Measurements from ENCODE around the gene PPP1R2C. TPM values are rescaled to one million over a fixed set of nuclear protein-coding genes. Genes with fewer than 3 reads are reported as not detected.

PPP1R2C gene
- total RNA-seq, 4 donors from 2014 or later: not detected

GRCh38 chrX:42818151-42818921 is 40.4 kb upstream of the PPP1R2C start:
- Histone ChIP-seq H3K4me1 (no peaks in the 10 kb centered on the region), H3K36me3 (no peaks in the 10 kb centered on the region), H3K4me3 (no peak overlapping the region), H3K27me3 (no peaks in the 10 kb centered on the region), H3K27ac (no peak overlapping the region), H3K9me3 (peaks cover 0 to 9% (median 0%) of the 10 kb centered on the region in 4 donors)
- TF ChIP-seq POLR2A (IDR thresholded peaks at IDR 0.05) (no peak), EP300 (IDR thresholded peaks at IDR 0.05) (no peak)
- TF ChIP-seq, protein P1, sequence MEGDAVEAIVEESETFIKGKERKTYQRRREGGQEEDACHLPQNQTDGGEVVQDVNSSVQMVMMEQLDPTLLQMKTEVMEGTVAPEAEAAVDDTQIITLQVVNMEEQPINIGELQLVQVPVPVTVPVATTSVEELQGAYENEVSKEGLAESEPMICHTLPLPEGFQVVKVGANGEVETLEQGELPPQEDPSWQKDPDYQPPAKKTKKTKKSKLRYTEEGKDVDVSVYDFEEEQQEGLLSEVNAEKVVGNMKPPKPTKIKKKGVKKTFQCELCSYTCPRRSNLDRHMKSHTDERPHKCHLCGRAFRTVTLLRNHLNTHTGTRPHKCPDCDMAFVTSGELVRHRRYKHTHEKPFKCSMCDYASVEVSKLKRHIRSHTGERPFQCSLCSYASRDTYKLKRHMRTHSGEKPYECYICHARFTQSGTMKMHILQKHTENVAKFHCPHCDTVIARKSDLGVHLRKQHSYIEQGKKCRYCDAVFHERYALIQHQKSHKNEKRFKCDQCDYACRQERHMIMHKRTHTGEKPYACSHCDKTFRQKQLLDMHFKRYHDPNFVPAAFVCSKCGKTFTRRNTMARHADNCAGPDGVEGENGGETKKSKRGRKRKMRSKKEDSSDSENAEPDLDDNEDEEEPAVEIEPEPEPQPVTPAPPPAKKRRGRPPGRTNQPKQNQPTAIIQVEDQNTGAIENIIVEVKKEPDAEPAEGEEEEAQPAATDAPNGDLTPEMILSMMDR (IDR thresholded peaks at IDR 0.05): no peak
- DNase-seq (ENCODE audit: low spot score in 2 of 2): no peak
- WGBS, 2 donors: 81 to 90% methylated on average over 9 to 17 of the region's 17 CpGs

DNA sequence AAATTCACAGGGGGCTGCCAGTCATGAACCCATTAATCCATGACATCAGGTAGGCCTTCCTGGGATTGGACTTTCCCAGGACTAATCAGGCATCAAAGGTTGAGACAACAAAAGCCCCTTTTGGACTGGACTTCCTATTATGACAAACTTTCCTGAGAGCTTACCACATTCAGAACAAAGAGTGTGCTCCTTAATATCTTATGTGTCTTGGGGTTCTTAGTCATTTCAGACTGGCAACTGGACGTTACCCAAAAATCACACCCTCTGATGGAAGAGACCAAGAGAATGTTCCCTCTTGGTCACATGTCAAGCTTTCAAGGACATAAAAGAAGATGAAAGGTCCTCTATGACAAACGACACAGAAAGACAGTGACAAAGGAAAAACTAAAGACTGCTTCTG is 31.6 kb upstream of the PPP1R2C start:
- H3K9me3 ChIP-seq: no peaks in the 10 kb centered on the region
- no peaks in the 10 kb centered on the region for H3K27me3 ChIP-seq
- H3K36me3 ChIP-seq: no peaks in the 10 kb centered on the region
- no peak for DNase-seq (ENCODE audit: low spot score in 2 of 2)
- no peaks in the 10 kb centered on the region for H3K4me1 ChIP-seq
- no peak overlapping the region for H3K27ac ChIP-seq
- WGBS, 2 donors: 63 to 69% methylated on average over 2 of the region's 2 CpGs
- H3K4me3 ChIP-seq: no peak overlapping the region
- TF ChIP-seq EP300 (IDR thresholded peaks at IDR 0.05) (no peak), POLR2A (IDR thresholded peaks at IDR 0.05) (no peak)
- TF ChIP-seq, protein P1 (IDR thresholded peaks at IDR 0.05): no peak

GRCh38 chrX:42807393-42807792 is 29.4 kb upstream of the PPP1R2C start:
- Histone ChIP-seq H3K9me3 (no peaks in the 10 kb centered on the region), H3K27me3 (no peaks in the 10 kb centered on the region), H3K4me1 (no peaks in the 10 kb centered on the region), H3K27ac (no peak overlapping the region), H3K36me3 (no peaks in the 10 kb centered on the region), H3K4me3 (no peak overlapping the region)
- 94% methylated on average over 1 of the region's 1 CpG for WGBS, 2 donors
- TF ChIP-seq, protein P1 (IDR thresholded peaks at IDR 0.05): no peak
- TF ChIP-seq POLR2A (IDR thresholded peaks at IDR 0.05) (no peak), EP300 (IDR thresholded peaks at IDR 0.05) (no peak)
- DNase-seq (ENCODE audit: low spot score in 2 of 2): no peak

DNA sequence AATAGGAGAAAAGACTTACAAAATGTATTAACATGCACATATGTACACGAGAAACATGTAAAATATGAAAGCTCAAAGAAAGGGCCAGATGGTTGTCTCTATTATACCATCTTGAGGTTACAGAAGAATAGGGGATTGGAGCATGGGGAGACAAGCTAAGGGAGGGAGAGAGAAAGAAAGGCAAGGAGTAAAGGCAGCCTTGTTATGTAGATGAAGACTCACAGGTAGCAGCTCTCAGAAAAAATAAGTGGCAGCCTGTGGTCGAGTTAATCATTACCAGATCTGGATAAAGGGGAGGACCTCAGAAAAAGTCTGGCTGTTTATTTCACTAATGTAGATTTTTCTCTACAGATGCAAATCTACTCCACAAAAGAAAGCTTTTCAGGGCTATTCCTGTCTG is 26.6 kb upstream of the PPP1R2C start:
- no peak overlapping the region for H3K4me3 ChIP-seq
- H3K4me1 ChIP-seq: no peaks in the 10 kb centered on the region
- no peaks in the 10 kb centered on the region for H3K9me3 ChIP-seq
- 21 to 66% methylated on average over 2 of the region's 2 CpGs for WGBS, 2 donors
- no peaks in the 10 kb centered on the region for H3K36me3 ChIP-seq
- no peak for DNase-seq (ENCODE audit: low spot score in 2 of 2)
- H3K27me3 ChIP-seq: no peaks in the 10 kb centered on the region
- no peak overlapping the region for H3K27ac ChIP-seq
- no peak for TF ChIP-seq POLR2A (IDR thresholded peaks at IDR 0.05)
- no peak for TF ChIP-seq EP300 (IDR thresholded peaks at IDR 0.05)
- TF ChIP-seq, protein P1 (IDR thresholded peaks at IDR 0.05): no peak

DNA sequence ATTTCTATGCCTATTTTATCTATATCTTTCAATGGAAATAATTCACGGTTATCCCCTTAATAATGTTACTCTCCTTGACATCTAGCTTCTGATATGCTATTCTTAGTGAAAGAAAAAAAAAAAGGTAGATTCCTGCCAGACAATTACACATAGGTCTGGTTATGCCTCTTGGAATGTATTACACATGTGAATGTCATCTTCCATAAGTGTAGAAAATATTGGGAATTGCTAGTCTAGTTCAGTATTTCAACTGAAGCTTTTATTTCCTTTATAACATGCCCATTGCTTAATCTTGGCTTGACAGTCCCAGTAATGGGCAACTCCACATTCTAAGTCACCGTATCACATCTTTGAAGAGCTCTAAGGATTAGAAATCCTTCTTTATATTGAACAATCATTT is 25.4 kb upstream of the PPP1R2C start:
- H3K4me1 ChIP-seq: no peaks in the 10 kb centered on the region
- H3K27me3 ChIP-seq: no peaks in the 10 kb centered on the region
- 63 to 71% methylated on average over 2 of the region's 2 CpGs for WGBS, 2 donors
- TF ChIP-seq EP300 (IDR thresholded peaks at IDR 0.05) (no peak), POLR2A (IDR thresholded peaks at IDR 0.05) (no peak)
- TF ChIP-seq, protein P1 (IDR thresholded peaks at IDR 0.05): no peak
- no peaks in the 10 kb centered on the region for H3K9me3 ChIP-seq
- H3K36me3 ChIP-seq: no peaks in the 10 kb centered on the region
- no peak overlapping the region for H3K4me3 ChIP-seq
- H3K27ac ChIP-seq: no peak overlapping the region
- DNase-seq (ENCODE audit: low spot score in 2 of 2): no peak

All from tibial nerve (tissue), 4 donors.